Natural killer cell (primary cell): ENCODE results near the gene TEAD1. TPM values are rescaled to one million over a fixed set of nuclear protein-coding genes. Genes with fewer than 3 reads are reported as not detected.

ENCODE experiments used
- ATAC-seq, 3 donors: fragments of 150-1000 bp in 2 of 3; fragments of 200-7000 bp in 1 of 3; cut with Tn5 transposase; 1 replicate in 1 of 3; 2 replicates in 2 of 3; pipeline ENCODE4 v1.10.0; 2021; ENCODE audit warnings: mild to moderate bottlenecking in 2 of 3, moderate library complexity in 2 of 3
- DNase-seq, 2 donors: peaks; one replicate each; pipeline versions ENCODE4 v3.0.0 to v3.0.0-alpha.2; 2013 to 2021; ENCODE audit warnings: mixed read lengths in 1 of 2
- H3K27ac ChIP-seq: one replicate; pipeline ENCODE4 v1.5.1; 2013; ENCODE audit warnings: mild to moderate bottlenecking, low read length
- H3K27me3 ChIP-seq: one replicate; pipeline ENCODE4 v1.6.1; 2013; ENCODE audit warnings: low read length; ENCODE audit not compliant: control insufficient read depth, insufficient read depth
- H3K36me3 ChIP-seq: one replicate; pipeline ENCODE4 v1.6.1; 2013; ENCODE audit warnings: low read length; ENCODE audit not compliant: control insufficient read depth, insufficient read depth
- H3K4me1 ChIP-seq: one replicate; pipeline ENCODE4 v1.6.1; 2013; ENCODE audit warnings: low read length; ENCODE audit not compliant: control insufficient read depth, insufficient read depth
- H3K4me3 ChIP-seq: one replicate; pipeline ENCODE4 v1.5.1; 2013; ENCODE audit warnings: low read length
- H3K9me3 ChIP-seq: one replicate; pipeline ENCODE4 v1.6.1; 2013; ENCODE audit warnings: low read length; ENCODE audit not compliant: control insufficient read depth, insufficient read depth
- H3K27ac Mint-ChIP-seq, 2 donors: one replicate each; pipeline ENCODE4 v1.8.0; 2022; ENCODE audit warnings: mild to moderate bottlenecking in 2 of 2, mixed read lengths in 2 of 2, moderate library complexity in 1 of 2
- H3K27me3 Mint-ChIP-seq, 2 donors: one replicate each; pipeline ENCODE4 v1.8.0; 2022; ENCODE audit warnings: low read depth in 2 of 2, mixed read lengths in 2 of 2
- H3K36me3 Mint-ChIP-seq: one replicate; pipeline ENCODE4 v1.8.0; 2022; ENCODE audit warnings: mixed read lengths
- H3K4me1 Mint-ChIP-seq, 2 donors: one replicate each; pipeline ENCODE4 v1.8.0; 2022; ENCODE audit warnings: mixed read lengths in 2 of 2
- H3K4me3 Mint-ChIP-seq: one replicate; pipeline ENCODE4 v1.8.0; 2022; ENCODE audit warnings: mild to moderate bottlenecking, moderate library complexity, mixed read lengths
- H3K9me3 Mint-ChIP-seq, 2 donors: one replicate each; pipeline ENCODE4 v1.8.0; 2022; ENCODE audit warnings: mixed read lengths in 2 of 2
- WGBS: methylation state at CpG from one replicate; pipeline ENCODE4 v1.1.7; 2013; ENCODE audit warnings: missing lambda C conversion rate; ENCODE audit not compliant: insufficient coverage; 5-methylcytosine and 5-hydroxymethylcytosine counted together
- intact Hi-C: fragments of 100-400 bp; cut with micrococcal nuclease; formaldehyde crosslinking; loops from one replicate; pipeline ENCODE4 v1.14.2; 2022
- total RNA-seq, 4 donors: library from RNA; stranded (reverse); fragments of 120-200 nt in 1 of 4; gene quantifications; one replicate each; pipeline versions ENCODE4 v1.2.3 to v1.2.4, GENCODE V29; 2013 to 2022
- TF ChIP-seq, protein P1 (sequence below): fragments of 200-600 bp; IDR thresholded peaks from one replicate; pipeline ENCODE4 v1.8.0; 2022; ENCODE audit warnings: antibody characterized with exemption

TEAD1 gene
- total RNA-seq, 3 donors from 2014 or later (not counting 1 experiment from before 2014, with no cell fraction given) = not detected

GRCh38 chr11:12678991-12679390, 4.8 kb downstream of the TEAD1 start:
- no peak overlapping the region for H3K27ac ChIP-seq
- ATAC-seq = no peak
- Mint-ChIP-seq H3K9me3 (no peaks in the 10 kb centered on the region), H3K4me3 (no peak overlapping the region), H3K27ac (no peak overlapping the region), H3K36me3 (peaks cover 7% of the 10 kb centered on the region), H3K27me3 (peaks cover 46 to 86% of the 10 kb centered on the region in 2 donors), H3K4me1 (no peaks in the 10 kb centered on the region)
- intact Hi-C loops = no loop called here
- DNase-seq = no peak
- WGBS = 59% methylated on average over 4 of the region's 5 CpGs
- TF ChIP-seq, protein P1, sequence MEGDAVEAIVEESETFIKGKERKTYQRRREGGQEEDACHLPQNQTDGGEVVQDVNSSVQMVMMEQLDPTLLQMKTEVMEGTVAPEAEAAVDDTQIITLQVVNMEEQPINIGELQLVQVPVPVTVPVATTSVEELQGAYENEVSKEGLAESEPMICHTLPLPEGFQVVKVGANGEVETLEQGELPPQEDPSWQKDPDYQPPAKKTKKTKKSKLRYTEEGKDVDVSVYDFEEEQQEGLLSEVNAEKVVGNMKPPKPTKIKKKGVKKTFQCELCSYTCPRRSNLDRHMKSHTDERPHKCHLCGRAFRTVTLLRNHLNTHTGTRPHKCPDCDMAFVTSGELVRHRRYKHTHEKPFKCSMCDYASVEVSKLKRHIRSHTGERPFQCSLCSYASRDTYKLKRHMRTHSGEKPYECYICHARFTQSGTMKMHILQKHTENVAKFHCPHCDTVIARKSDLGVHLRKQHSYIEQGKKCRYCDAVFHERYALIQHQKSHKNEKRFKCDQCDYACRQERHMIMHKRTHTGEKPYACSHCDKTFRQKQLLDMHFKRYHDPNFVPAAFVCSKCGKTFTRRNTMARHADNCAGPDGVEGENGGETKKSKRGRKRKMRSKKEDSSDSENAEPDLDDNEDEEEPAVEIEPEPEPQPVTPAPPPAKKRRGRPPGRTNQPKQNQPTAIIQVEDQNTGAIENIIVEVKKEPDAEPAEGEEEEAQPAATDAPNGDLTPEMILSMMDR = no peak
- H3K9me3 ChIP-seq = peaks cover 4% of the 10 kb centered on the region
- no peaks in the 10 kb centered on the region for H3K4me1 ChIP-seq
- peaks cover 45% of the 10 kb centered on the region for H3K27me3 ChIP-seq
- no peaks in the 10 kb centered on the region for H3K36me3 ChIP-seq
- H3K4me3 ChIP-seq = no peak overlapping the region

- peaks cover 49 to 86% of the 10 kb centered on the region in 2 donors for H3K27me3 Mint-ChIP-seq
- Histone ChIP-seq H3K4me1 (no peaks in the 10 kb centered on the region), H3K36me3 (no peaks in the 10 kb centered on the region), H3K4me3 (no peak overlapping the region), H3K9me3 (peaks cover 4% of the 10 kb centered on the region), H3K27ac (no peak overlapping the region), H3K27me3 (peaks cover 45% of the 10 kb centered on the region)
- H3K36me3 Mint-ChIP-seq = peaks cover 7% of the 10 kb centered on the region
- no peak overlapping the region for H3K4me3 Mint-ChIP-seq
- no peak for ATAC-seq
- no peaks in the 10 kb centered on the region for H3K9me3 Mint-ChIP-seq
- H3K27ac Mint-ChIP-seq = no peak overlapping the region
- TF ChIP-seq, protein P1 = no peak
- no peak for DNase-seq
- no peaks in the 10 kb centered on the region for H3K4me1 Mint-ChIP-seq
- intact Hi-C loops = no loop called here
These were observed 5.2 kb downstream of the TEAD1 start for GRCh38 chr11:12679471-12679870.

GRCh38 chr11:12680246-12680939, 6.2 kb downstream of the TEAD1 start:
- no peak for ATAC-seq
- H3K4me1 Mint-ChIP-seq = no peaks in the 10 kb centered on the region
- DNase-seq = peak in 1 of 2 donors; percentile 38
- no peak overlapping the region for H3K27ac Mint-ChIP-seq
- Histone ChIP-seq H3K27ac (no peak overlapping the region), H3K4me1 (no peaks in the 10 kb centered on the region), H3K4me3 (no peak overlapping the region), H3K27me3 (peaks cover 42% of the 10 kb centered on the region), H3K9me3 (peaks cover 4% of the 10 kb centered on the region), H3K36me3 (no peaks in the 10 kb centered on the region)
- TF ChIP-seq, protein P1 = no peak
- no peak overlapping the region for H3K4me3 Mint-ChIP-seq
- H3K27me3 Mint-ChIP-seq = peaks cover 51 to 93% of the 10 kb centered on the region in 2 donors
- intact Hi-C loops = no loop called here
- WGBS = 10% methylated on average over 19 of the region's 21 CpGs
- H3K36me3 Mint-ChIP-seq = peaks cover 7% of the 10 kb centered on the region
- H3K9me3 Mint-ChIP-seq = no peaks in the 10 kb centered on the region

DNA sequence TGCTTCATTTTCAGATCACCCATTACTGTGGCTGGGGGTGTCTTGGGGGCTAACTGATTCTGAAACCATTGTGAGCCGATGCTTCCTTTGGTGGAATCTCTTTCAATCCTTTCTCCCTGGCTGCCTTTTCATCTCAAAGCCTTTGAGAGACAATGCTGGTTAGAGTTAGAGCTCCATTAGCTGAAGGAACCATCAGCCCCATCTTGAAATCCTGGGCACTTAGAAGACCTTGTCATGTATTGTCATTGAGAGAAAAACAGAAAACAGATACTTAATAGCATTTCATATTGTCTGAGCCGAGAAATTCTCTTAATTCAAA, 6.7 kb downstream of the TEAD1 start:
- Mint-ChIP-seq H3K4me3 (no peak overlapping the region), H3K27me3 (peaks cover 49 to 93% of the 10 kb centered on the region in 2 donors), H3K36me3 (peaks cover 7% of the 10 kb centered on the region), H3K27ac (no peak overlapping the region), H3K9me3 (no peaks in the 10 kb centered on the region), H3K4me1 (no peaks in the 10 kb centered on the region)
- DNase-seq (no peak), ATAC-seq (no peak)
- Histone ChIP-seq H3K27me3 (peaks cover 39% of the 10 kb centered on the region), H3K36me3 (no peaks in the 10 kb centered on the region), H3K4me1 (no peaks in the 10 kb centered on the region), H3K27ac (no peak overlapping the region), H3K4me3 (no peak overlapping the region), H3K9me3 (peaks cover 4% of the 10 kb centered on the region)
- TF ChIP-seq, protein P1 = no peak
- 0% methylated on average over 1 of the region's 2 CpGs for WGBS
- intact Hi-C loops = no loop called here
